Ishikawa (cell line): Measurements from ENCODE around the gene CASP9.

ENCODE experiments used
- CEBPB ChIP-seq: IDR thresholded peaks from 2 replicates; pipeline ENCODE4 v1.6.1; 2012
- CREB1 ChIP-seq: IDR thresholded peaks from 2 replicates; pipeline ENCODE4 v1.6.1; 2012; ENCODE audit warnings: low read depth
- EGR1 ChIP-seq: IDR thresholded peaks from 2 replicates; pipeline ENCODE4 v1.6.1; 2012
- EP300 ChIP-seq: IDR thresholded peaks from 2 replicates; pipeline ENCODE4 v1.6.1; 2012; ENCODE audit warnings: borderline replicate concordance
- FOXM1 ChIP-seq: IDR thresholded peaks from 2 replicates; pipeline ENCODE4 v1.6.1; 2012; ENCODE audit warnings: low read depth, borderline replicate concordance
- MAX ChIP-seq: IDR thresholded peaks from 2 replicates; pipeline ENCODE4 v1.6.1; 2012
- NFIC ChIP-seq: IDR thresholded peaks from 2 replicates; pipeline ENCODE4 v1.6.1; 2012
- RAD21 ChIP-seq: IDR thresholded peaks from 2 replicates; pipeline ENCODE4 v1.6.1; 2012; ENCODE audit warnings: low read depth
- REST ChIP-seq: IDR thresholded peaks from 2 replicates; pipeline ENCODE4 v1.6.1; 2012; ENCODE audit warnings: low read depth, mild to moderate bottlenecking
- TAF1 ChIP-seq: IDR thresholded peaks from 2 replicates; pipeline ENCODE4 v1.6.1; 2012; ENCODE audit warnings: low read depth, mild to moderate bottlenecking
- TCF12 ChIP-seq: IDR thresholded peaks from 2 replicates; pipeline ENCODE4 v1.6.1; 2012; ENCODE audit warnings: low read depth
- TEAD4 ChIP-seq: IDR thresholded peaks from 2 replicates; pipeline ENCODE4 v1.6.1; 2012
- USF1 ChIP-seq: IDR thresholded peaks from 2 replicates; pipeline ENCODE4 v1.6.1; 2012
- YY1 ChIP-seq: IDR thresholded peaks from 2 replicates; pipeline ENCODE4 v1.6.1; 2012; ENCODE audit warnings: low read depth
- ZBTB7A ChIP-seq: IDR thresholded peaks from 2 replicates; pipeline ENCODE4 v1.6.1; 2012; ENCODE audit warnings: low read depth

Gene CASP9

GRCh38 chr1:15523104-15524020 lies 653 bp downstream of the CASP9 start:
- TF ChIP-seq ZBTB7A (peak; percentile 73; the same call in 1 of the 2 replicates), TAF1 (no peak), EGR1 (no peak), EP300 (no peak), FOXM1 (no peak)

- TF ChIP-seq REST (no peak), EGR1 (no peak), EP300 (no peak), TEAD4 (no peak), USF1 (no peak), RAD21 (no peak), TCF12 (no peak), ZBTB7A (no peak), YY1 (no peak), CEBPB (no peak)
These were observed 1.5 kb downstream of the CASP9 start for GRCh38 chr1:15522551-15522950.

GRCh38 chr1:15519625-15520024 lies 4.4 kb downstream of the CASP9 start:
- TF ChIP-seq REST = no peak
- no peak for TF ChIP-seq TEAD4
- TF ChIP-seq CEBPB = no peak
- no peak for TF ChIP-seq NFIC
- no peak for TF ChIP-seq RAD21
- TF ChIP-seq TCF12 = no peak
- TF ChIP-seq ZBTB7A = no peak
- TF ChIP-seq EGR1 = no peak
- no peak for TF ChIP-seq MAX
- TF ChIP-seq USF1 = no peak
- TF ChIP-seq TAF1 = no peak
- TF ChIP-seq YY1 = no peak
- no peak for TF ChIP-seq FOXM1
- TF ChIP-seq EP300 = no peak

- TF ChIP-seq CREB1 (no peak), FOXM1 (no peak), ZBTB7A (no peak), REST (no peak), TEAD4 (no peak), TCF12 (no peak), RAD21 (no peak), YY1 (no peak), NFIC (no peak), USF1 (no peak), EGR1 (no peak), EP300 (no peak), CEBPB (no peak), MAX (no peak)
These were observed 8.9 kb downstream of the CASP9 start for GRCh38 chr1:15515022-15515663.
